H1 (cell line): ENCODE results near the gene SLC25A26. TPM values are rescaled to one million over a fixed set of nuclear protein-coding genes. Genes with fewer than 3 reads are reported as not detected.

Source experiments
- CTCF ChIA-PET: fragments of 300-600 bp; sonication (Branson Sonifier 250); formaldehyde crosslinking; loops from one replicate; lab custom pipeline; 2021; ENCODE audit not compliant: partially characterized antibody; lab: Charles Lee
- POLR2A ChIA-PET: fragments of 300-600 bp; sonication (Branson Sonifier 250); formaldehyde crosslinking; loops from one replicate; lab custom pipeline; 2021; ENCODE audit warnings: inconsistent platforms; ENCODE audit not compliant: partially characterized antibody; lab: Charles Lee
- DNase-seq, 2 experiments: peaks; one replicate each; pipeline versions ENCODE4 v3.0.0 to v3.0.0-alpha.2; 2010 to 2022; ENCODE audit warnings: low spot score in 2 of 2, low read depth in 1 of 2, mixed read lengths in 1 of 2
- FAIRE-seq: peaks from 2 replicates; lab custom pipeline; 2011; peaks lifted over from hg19 to GRCh38; lab: Jason Lieb, UNC
- H2AFZ ChIP-seq: 2 replicates; pipeline ENCODE4 v1.8.1; 2012; ENCODE audit warnings: low read length, inconsistent platforms
- H2AK5ac ChIP-seq: 2 replicates; pipeline ENCODE4 v1.6.1; 2013; ENCODE audit warnings: low read depth, low read length
- H2BK120ac ChIP-seq: replicated peaks from 2 replicates; pipeline ENCODE3; 2013; ENCODE audit warnings: low read depth, low read length, inconsistent platforms
- H2BK12ac ChIP-seq: 2 replicates; pipeline ENCODE4 v1.6.1; 2013; ENCODE audit warnings: low read depth, low read length
- H2BK15ac ChIP-seq: 2 replicates; pipeline ENCODE4 v1.6.1; 2013; ENCODE audit warnings: low read length
- H2BK20ac ChIP-seq: 2 replicates; pipeline ENCODE4 v1.6.1; 2013; ENCODE audit warnings: low read length
- H2BK5ac ChIP-seq: 2 replicates; pipeline ENCODE4 v1.6.1; 2013; ENCODE audit warnings: low read depth, low read length
- H3K14ac ChIP-seq: 2 replicates; pipeline ENCODE4 v1.6.1; 2013; ENCODE audit warnings: inconsistent platforms; ENCODE audit not compliant: insufficient read length
- H3K18ac ChIP-seq: 2 replicates; pipeline ENCODE4 v1.6.1; 2013; ENCODE audit warnings: low read length; ENCODE audit errors: extremely low read depth
- H3K23ac ChIP-seq: 2 replicates; pipeline ENCODE4 v1.6.1; 2013; ENCODE audit warnings: inconsistent platforms; ENCODE audit not compliant: insufficient read length
- H3K23me2 ChIP-seq: 2 replicates; pipeline ENCODE4 v1.6.1; 2013; ENCODE audit warnings: low read depth, low read length
- H3K27ac ChIP-seq: 2 replicates; pipeline ENCODE4 v1.6.1; 2011; ENCODE audit warnings: low read depth, low read length, inconsistent platforms
- H3K27me3 ChIP-seq, 4 experiments: replicated peaks in 1 of 4; 1 replicate in 1 of 4; 2 replicates in 3 of 4; pipeline versions ENCODE4 v1.6.1 to v1.8.1; 2011 to 2013; ENCODE audit warnings: low read length in 3 of 4, mild to moderate bottlenecking in 3 of 4, inconsistent platforms in 2 of 4, mixed read lengths in 2 of 4, moderate library complexity in 1 of 4; ENCODE audit not compliant: control insufficient read depth in 3 of 4, insufficient read depth in 3 of 4; ENCODE audit errors: extremely low read depth in 1 of 4
- H3K36me3 ChIP-seq, 4 experiments: 2 replicates each; pipeline versions ENCODE4 v1.6.1 to v1.8.1; 2011 to 2013; ENCODE audit warnings: mild to moderate bottlenecking in 4 of 4, low read length in 3 of 4, moderate library complexity in 2 of 4, control low read depth in 1 of 4, inconsistent platforms in 1 of 4; ENCODE audit not compliant: insufficient read depth in 4 of 4, control insufficient read depth in 2 of 4
- H3K4ac ChIP-seq: replicated peaks from 2 replicates; pipeline ENCODE3; 2013; ENCODE audit warnings: low read length, low read depth, mixed read lengths, inconsistent platforms; ENCODE audit not compliant: insufficient read length
- H3K4me1 ChIP-seq, 4 experiments: replicated peaks in 1 of 4; 1 replicate in 1 of 4; 2 replicates in 3 of 4; pipeline versions ENCODE4 v1.6.1 to v1.8.1; 2011 to 2013; ENCODE audit warnings: low read length in 3 of 4, inconsistent platforms in 2 of 4, mixed read lengths in 1 of 4; ENCODE audit not compliant: insufficient read depth in 4 of 4, control insufficient read depth in 3 of 4
- H3K4me2 ChIP-seq, 2 experiments: 2 replicates each; pipeline versions ENCODE4 v1.6.1 to v1.8.1; 2011 to 2013; ENCODE audit warnings: low read depth in 2 of 2, low read length in 2 of 2, control low read depth in 1 of 2, inconsistent platforms in 1 of 2, mild to moderate bottlenecking in 1 of 2; ENCODE audit not compliant: insufficient read depth in 1 of 2
- H3K4me3 ChIP-seq, 4 experiments: fragments of 200-600, 300-600 bp in 1 of 4; sonication (generic), shearing (Covaris generic), sonication (Bioruptor Twin) in 1 of 4; 2 replicates each; pipeline versions ENCODE4 v1.5.1 to v1.8.1; 2011 to 2016; ENCODE audit warnings: low read length in 4 of 4, low read depth in 3 of 4, control low read depth in 2 of 4, inconsistent platforms in 2 of 4, mild to moderate bottlenecking in 2 of 4, mixed read lengths in 1 of 4, moderate library complexity in 1 of 4; ENCODE audit not compliant: insufficient read depth in 2 of 4; ENCODE audit errors: extremely low read depth in 1 of 4
- H3K56ac ChIP-seq: replicated peaks from 2 replicates; pipeline ENCODE3; 2013; ENCODE audit warnings: low read depth, mild to moderate bottlenecking, mixed read lengths, low read length, inconsistent platforms; ENCODE audit not compliant: insufficient read length
- H3K79me1 ChIP-seq: 2 replicates; pipeline ENCODE4 v1.6.1; 2013; ENCODE audit warnings: low read depth, low read length, control low read depth
- H3K79me2 ChIP-seq, 2 experiments: 2 replicates each; pipeline versions ENCODE4 v1.6.1 to v1.8.1; 2012 to 2013; ENCODE audit warnings: low read length in 2 of 2, mild to moderate bottlenecking in 2 of 2, inconsistent platforms in 1 of 2; ENCODE audit not compliant: insufficient read depth in 2 of 2, control insufficient read depth in 1 of 2
- H3K9ac ChIP-seq, 4 experiments: replicated peaks in 1 of 4; 1 replicate in 1 of 4; 2 replicates in 3 of 4; pipeline versions ENCODE4 v1.6.1 to v1.8.1; 2011 to 2013; ENCODE audit warnings: low read depth in 3 of 4, low read length in 3 of 4, control low read depth in 2 of 4, mild to moderate bottlenecking in 2 of 4, moderate library complexity in 2 of 4, inconsistent platforms in 1 of 4; ENCODE audit errors: extremely low read depth in 1 of 4
- H3K9me3 ChIP-seq, 2 experiments: 2 replicates each; pipeline versions ENCODE4 v1.6.1 to v1.8.1; 2012 to 2013; ENCODE audit warnings: mild to moderate bottlenecking in 2 of 2, moderate library complexity in 2 of 2, control low read depth in 1 of 2, inconsistent platforms in 1 of 2, low read depth in 1 of 2, low read length in 1 of 2, mixed read lengths in 1 of 2; ENCODE audit not compliant: insufficient read depth in 2 of 2
- H4K20me1 ChIP-seq, 2 experiments: replicated peaks in 1 of 2; 2 replicates each; pipeline versions ENCODE3 to v1.8.1; 2011 to 2013; ENCODE audit warnings: inconsistent platforms in 2 of 2, low read length in 2 of 2, mild to moderate bottlenecking in 1 of 2; ENCODE audit not compliant: insufficient read depth in 2 of 2, control insufficient read depth in 1 of 2
- H4K5ac ChIP-seq: 2 replicates; pipeline ENCODE4 v1.6.1; 2013; ENCODE audit warnings: low read length, low read depth, mixed read lengths, inconsistent platforms; ENCODE audit not compliant: insufficient read length
- H4K8ac ChIP-seq: 2 replicates; pipeline ENCODE4 v1.8.0; 2013; ENCODE audit warnings: mild to moderate bottlenecking, moderate library complexity, low read length, inconsistent platforms; ENCODE audit not compliant: insufficient read depth; ENCODE audit errors: extremely low read depth
- H4K91ac ChIP-seq: replicated peaks from 2 replicates; pipeline ENCODE3; 2013; ENCODE audit warnings: low read length, mixed read lengths, inconsistent platforms; ENCODE audit not compliant: insufficient read length
- CBX8 ChIP-seq: fragments of 300-800, 300-1000 bp; sonication (generic); IDR thresholded peaks from 2 replicates; pipeline ENCODE4 v1.7.1; 2016; ENCODE audit warnings: low read depth, low read length, borderline replicate concordance
- CREB1 ChIP-seq: IDR thresholded peaks from 2 replicates; pipeline ENCODE4 v1.6.1; 2012; ENCODE audit warnings: inconsistent platforms
- MAX ChIP-seq: IDR thresholded peaks from 2 replicates; pipeline ENCODE4 v1.6.1; 2012; ENCODE audit warnings: inconsistent platforms
- SAP30 ChIP-seq: fragments of 300-600 bp; sonication (generic); IDR thresholded peaks from 2 replicates; pipeline ENCODE4 v1.7.1; 2012; ENCODE audit warnings: low read length, moderate library complexity, mild to moderate bottlenecking, inconsistent platforms; ENCODE audit not compliant: insufficient read depth, insufficient replicate concordance
- SIN3A ChIP-seq, 2 experiments: IDR thresholded peaks in 1 of 2; conservative IDR thresholded peaks in 1 of 2; 2 replicates each; pipeline ENCODE4 v1.6.1; 2011 to 2012; ENCODE audit warnings: low read length in 2 of 2, improper control_type of control experiment in 1 of 2, low read depth in 1 of 2, mild to moderate bottlenecking in 1 of 2
- SP1 ChIP-seq: IDR thresholded peaks from 2 replicates; pipeline ENCODE4 v1.6.1; 2011; ENCODE audit warnings: low read depth, low read length
- SUZ12 ChIP-seq: fragments of 200-600 bp; sonication (generic); IDR thresholded peaks from 2 replicates; pipeline ENCODE4 v1.6.1; 2012; ENCODE audit warnings: mild to moderate bottlenecking, inconsistent platforms, low read length, moderate library complexity, mixed read lengths
- TAF1 ChIP-seq: IDR thresholded peaks from 2 replicates; pipeline ENCODE4 v1.6.1; 2011; ENCODE audit warnings: mild to moderate bottlenecking, low read depth, low read length
- TBP ChIP-seq: IDR thresholded peaks from 2 replicates; pipeline ENCODE4 v1.6.1; 2011; ENCODE audit warnings: low read depth, low read length, improper control_type of control experiment
- WGBS, 2 experiments: shearing (Covaris generic) in 1 of 2; methylation state at CpG; one replicate each; pipeline versions ENCODE4 v1.1.6 to v1.1.7; 2013 to 2015; ENCODE audit warnings: low lambda C conversion rate in 2 of 2, mixed read lengths in 2 of 2, inconsistent platforms in 1 of 2, low coverage in 1 of 2, missing lambda C conversion rate in 1 of 2; ENCODE audit not compliant: insufficient replicate concordance in 2 of 2, insufficient coverage in 1 of 2, insufficient read length in 1 of 2; ENCODE audit errors: extremely low coverage in 1 of 2, missing lambda C conversion rate in 1 of 2; 5-methylcytosine and 5-hydroxymethylcytosine counted together
- polyA plus RNA-seq, 7 experiments: library from polyadenylated mRNA; depleted of rRNA in 3 of 7; stranded (reverse) in 5 of 7; unstranded in 2 of 7; fragments of >200 nt in 5 of 7; fragments of 200-250 nt in 2 of 7; gene quantifications; 1 replicate in 5 of 7; 2 replicates in 1 of 7; 4 replicates in 1 of 7; pipeline versions ENCODE4 v1.2.1 to v1.2.3, GENCODE V29; 2011 to 2013; ENCODE audit warnings: missing spikeins in 2 of 7, mixed read lengths in 2 of 7
- total RNA-seq: library from RNA; stranded (reverse); fragmentation: NEBNext Ultra II Directional; extraction: Animal tissue kit (Norgen Biotek cat#: 25700); gene quantifications from 2 replicates; pipeline ENCODE4 v1.2.1, GENCODE V29; 2021

The SLC25A26 gene
- total and polyA plus RNA-seq, 2 of the 8 experiments (the other 6 are each of a cell fraction or from before 2014, with no cell fraction given), result 30.0 to 37.0 TPM

GRCh38 chr3:66344391-66344811 lies 123.6 kb downstream of the SLC25A26 start:
- no peaks in the 10 kb centered on the region for H4K20me1 ChIP-seq
- no peak overlapping the region for H3K4ac ChIP-seq
- no peak overlapping the region for H3K23ac ChIP-seq
- no peak overlapping the region for H3K14ac ChIP-seq
- H2BK120ac ChIP-seq, result no peak overlapping the region
- ChIA-PET POLR2A (no interaction called here), CTCF (interaction anchor here (0.6 to 1.9 kb wide), 7 partner anchors 22 to 516 kb away, joined by 3 to 5 read pairs (median 3); no protein-coding TSS in a partner anchor)
- H3K4me2 ChIP-seq, result no peak overlapping the region
- peaks cover 0 to 3% (median 0%) of the 10 kb centered on the region in 4 experiments; a peak in 1 of 8 replicates for H3K36me3 ChIP-seq
- H2BK20ac ChIP-seq, result no peak overlapping the region
- FAIRE-seq (no peak), DNase-seq (no peak)
- no peak overlapping the region for H4K5ac ChIP-seq
- H3K9me3 ChIP-seq, result no peaks in the 10 kb centered on the region
- no peak overlapping the region for H4K91ac ChIP-seq
- H2BK5ac ChIP-seq, result no peak overlapping the region
- no peaks in the 10 kb centered on the region for H3K27me3 ChIP-seq
- no peaks in the 10 kb centered on the region for H3K23me2 ChIP-seq
- H3K4me1 ChIP-seq, result peaks cover 0 to 3% (median under 1%) of the 10 kb centered on the region in 4 experiments; a peak in 4 of 7 replicates
- H3K79me2 ChIP-seq, result no peaks in the 10 kb centered on the region
- H3K79me1 ChIP-seq, result no peaks in the 10 kb centered on the region
- no peak overlapping the region for H2BK15ac ChIP-seq
- TF ChIP-seq SUZ12, result no peak
- TF ChIP-seq MAX, result no peak
- TF ChIP-seq CBX8, result no peak
- no peak for TF ChIP-seq SAP30
- TF ChIP-seq TAF1, result no peak
- TF ChIP-seq CREB1, result no peak
- TF ChIP-seq TBP, result no peak
- no peak for TF ChIP-seq SP1
- TF ChIP-seq SIN3A (conservative IDR thresholded peaks at IDR 0.05 in 1 of 2, IDR thresholded peaks at IDR 0.05 in 1 of 2; ENCODE audit: low read depth in 1 of 2, low read length in 2 of 2), result no peak
- H3K27ac ChIP-seq, result no peak overlapping the region
- no peak overlapping the region for H4K8ac ChIP-seq
- H2BK12ac ChIP-seq, result no peak overlapping the region
- H2AFZ ChIP-seq, result no peak overlapping the region
- no peak overlapping the region for H3K9ac ChIP-seq
- H2AK5ac ChIP-seq, result no peak overlapping the region
- H3K18ac ChIP-seq, result no peak overlapping the region
- H3K56ac ChIP-seq, result no peak overlapping the region
- no peak overlapping the region for H3K4me3 ChIP-seq
- 97% methylated on average over 9 of the region's 9 CpGs; no CpG with 5 or more reads in 1 of the 2 experiments for WGBS, 2 experiments
